CD14-positive monocyte (primary cell): ENCODE results near the gene PPP2R1B. TPM values are rescaled to one million over a fixed set of nuclear protein-coding genes. Genes with fewer than 3 reads are reported as not detected.

Experiments
- DNase-seq, 3 donors: peaks; one replicate each; pipeline ENCODE4 v3.0.0-alpha.2; 2011 to 2022
- H2AFZ ChIP-seq: 2 replicates; pipeline ENCODE4 v1.6.0; 2012; ENCODE audit warnings: mild to moderate bottlenecking, low read depth, low read length, inconsistent platforms; ENCODE audit not compliant: insufficient read depth, poor library complexity, severe bottlenecking
- H3K27ac ChIP-seq, 2 donors: 1 replicate in 1 of 2; 2 replicates in 1 of 2; pipeline ENCODE4 v1.5.1; 2012 to 2013; ENCODE audit warnings: low read length in 2 of 2, control low read depth in 1 of 2, inconsistent platforms in 1 of 2, low read depth in 1 of 2, mild to moderate bottlenecking in 1 of 2
- H3K27me3 ChIP-seq, 2 donors: one replicate each; pipeline versions ENCODE4 v1.6.0 to v1.6.1; 2011 to 2013; ENCODE audit warnings: low read length in 2 of 2; ENCODE audit not compliant: control insufficient read depth in 2 of 2, insufficient read depth in 2 of 2
- H3K36me3 ChIP-seq, 2 donors: replicated peaks in 1 of 2; 1 replicate in 1 of 2; 2 replicates in 1 of 2; pipeline versions ENCODE4 v1.5.1 to v1.6.1; 2012 to 2013; ENCODE audit warnings: low read length in 2 of 2, control low read depth in 1 of 2, inconsistent platforms in 1 of 2, mild to moderate bottlenecking in 1 of 2; ENCODE audit not compliant: insufficient read depth in 2 of 2, control insufficient read depth in 1 of 2
- H3K4me1 ChIP-seq, 2 donors: 1 replicate in 1 of 2; 2 replicates in 1 of 2; pipeline versions ENCODE4 v1.5.1 to v1.6.1; 2012 to 2013; ENCODE audit warnings: low read length in 2 of 2, control low read depth in 1 of 2, inconsistent platforms in 1 of 2, mild to moderate bottlenecking in 1 of 2, moderate library complexity in 1 of 2; ENCODE audit not compliant: insufficient read depth in 2 of 2, control insufficient read depth in 1 of 2
- H3K4me2 ChIP-seq: replicated peaks from 2 replicates; pipeline ENCODE3; 2012; ENCODE audit warnings: low read length, moderate library complexity, mild to moderate bottlenecking; ENCODE audit not compliant: poor library complexity, severe bottlenecking; ENCODE audit errors: extremely low read depth
- H3K4me3 ChIP-seq, 3 experiments: fragments of 200-600 bp in 1 of 3; sonication (generic) in 1 of 3; replicated peaks in 1 of 3; 1 replicate in 2 of 3; 2 replicates in 1 of 3; pipeline ENCODE4 v1.5.1; 2011 to 2013; ENCODE audit warnings: low read length in 3 of 3, mild to moderate bottlenecking in 3 of 3, control low read depth in 2 of 3, low read depth in 2 of 3, inconsistent platforms in 1 of 3, moderate library complexity in 1 of 3
- H3K79me2 ChIP-seq: 2 replicates; pipeline ENCODE4 v1.6.0; 2012; ENCODE audit warnings: mild to moderate bottlenecking, control low read depth, inconsistent platforms, low read length, moderate library complexity; ENCODE audit not compliant: insufficient read depth
- H3K9ac ChIP-seq: 2 replicates; pipeline ENCODE4 v1.6.0; 2017; ENCODE audit warnings: low read length, mild to moderate bottlenecking; ENCODE audit not compliant: insufficient read depth, poor library complexity, severe bottlenecking
- H3K9me3 ChIP-seq, 2 donors: replicated peaks in 1 of 2; 1 replicate in 1 of 2; 2 replicates in 1 of 2; pipeline versions ENCODE4 v1.5.1 to v1.6.1; 2012 to 2013; ENCODE audit warnings: low read length in 2 of 2, control low read depth in 1 of 2; ENCODE audit not compliant: control insufficient read depth in 1 of 2, insufficient read depth in 1 of 2
- H4K20me1 ChIP-seq: 2 replicates; pipeline ENCODE4 v1.6.0; 2012; ENCODE audit warnings: mild to moderate bottlenecking, low read length, control low read depth, moderate library complexity; ENCODE audit not compliant: insufficient read depth
- H3K27ac Mint-ChIP-seq, 7 donors: one replicate each; pipeline ENCODE4 v1.8.0; 2020; ENCODE audit warnings: mild to moderate bottlenecking in 7 of 7, mixed read lengths in 7 of 7, moderate library complexity in 6 of 7, inconsistent platforms in 2 of 7
- H3K27me3 Mint-ChIP-seq, 3 donors: one replicate each; pipeline ENCODE4 v1.8.0; 2021 to 2022; ENCODE audit warnings: low read depth in 3 of 3, mild to moderate bottlenecking in 3 of 3, mixed read lengths in 3 of 3, moderate library complexity in 3 of 3, inconsistent platforms in 1 of 3
- H3K36me3 Mint-ChIP-seq, 2 donors: one replicate each; pipeline ENCODE4 v1.8.0; 2020; ENCODE audit warnings: mixed read lengths in 2 of 2, inconsistent platforms in 1 of 2, mild to moderate bottlenecking in 1 of 2
- H3K4me1 Mint-ChIP-seq: one replicate; pipeline ENCODE4 v1.8.0; 2020; ENCODE audit warnings: mild to moderate bottlenecking, mixed read lengths
- H3K4me3 Mint-ChIP-seq, 2 donors: one replicate each; pipeline ENCODE4 v1.8.0; 2020; ENCODE audit warnings: mild to moderate bottlenecking in 2 of 2, mixed read lengths in 2 of 2, moderate library complexity in 1 of 2
- H3K9me3 Mint-ChIP-seq, 7 donors: one replicate each; pipeline ENCODE4 v1.8.0; 2020 to 2022; ENCODE audit warnings: mixed read lengths in 7 of 7, mild to moderate bottlenecking in 6 of 7, moderate library complexity in 6 of 7, inconsistent platforms in 2 of 7
- CTCF ChIP-seq: fragments of 200-600 bp; IDR thresholded peaks from one replicate; pipeline ENCODE4 v1.8.0; 2022; ENCODE audit warnings: antibody characterized with exemption, mild to moderate bottlenecking
- WGBS: methylation state at CpG from one replicate; pipeline ENCODE4 v1.1.5; 2013; ENCODE audit warnings: missing lambda C conversion rate; ENCODE audit not compliant: insufficient coverage; 5-methylcytosine and 5-hydroxymethylcytosine counted together
- intact Hi-C, 2 donors: fragments of 100-400 bp; cut with micrococcal nuclease; formaldehyde crosslinking; loops; one replicate each; pipeline versions ENCODE4 v1.15.0 to v1.15.1; 2023
- polyA plus RNA-seq, 3 donors: library from polyadenylated mRNA; depleted of rRNA in 1 of 3; unstranded in 2 of 3; stranded (reverse) in 1 of 3; fragments of 300-500 nt in 2 of 3; fragments of >200 nt in 1 of 3; fragmentation: Illumina TruSeq in 2 of 3; gene quantifications; 1 replicate in 2 of 3; 2 replicates in 1 of 3; pipeline ENCODE4 v1.2.3, GENCODE V29; 2012 to 2021

Gene PPP2R1B
- polyA plus RNA-seq, 3 donors: 5.4 to 16.9 (median 11.2) TPM

GRCh38 chr11:111700162-111700561, 66.0 kb downstream of the PPP2R1B start:
- no peak overlapping the region for H3K27ac ChIP-seq
- no peaks in the 10 kb centered on the region for H3K4me1 Mint-ChIP-seq
- no peak overlapping the region for H3K27ac Mint-ChIP-seq
- H3K27me3 Mint-ChIP-seq: peaks cover 0 to 3% (median 0%) of the 10 kb centered on the region in 3 donors
- H3K4me1 ChIP-seq: no peaks in the 10 kb centered on the region
- H3K9ac ChIP-seq: no peak overlapping the region
- no peaks in the 10 kb centered on the region for H4K20me1 ChIP-seq
- DNase-seq: no peak
- no peaks in the 10 kb centered on the region for H3K9me3 Mint-ChIP-seq
- no peak overlapping the region for H3K4me2 ChIP-seq
- H3K4me3 Mint-ChIP-seq: no peak overlapping the region
- no peaks in the 10 kb centered on the region for H3K79me2 ChIP-seq
- no peak for TF ChIP-seq CTCF
- peaks cover 40 to 78% of the 10 kb centered on the region in 2 donors for H3K36me3 ChIP-seq
- H2AFZ ChIP-seq: no peak overlapping the region
- H3K27me3 ChIP-seq: no peaks in the 10 kb centered on the region
- no peaks in the 10 kb centered on the region for H3K9me3 ChIP-seq
- H3K4me3 ChIP-seq: no peak overlapping the region
- intact Hi-C loops: no loop called here
- 100% methylated on average over 1 of the region's 1 CpG for WGBS
- peaks cover 41 to 49% of the 10 kb centered on the region in 2 donors for H3K36me3 Mint-ChIP-seq

- Histone ChIP-seq H3K79me2 (no peaks in the 10 kb centered on the region), H2AFZ (no peak overlapping the region), H3K4me3 (no peak overlapping the region), H3K9ac (no peak overlapping the region), H3K4me2 (no peak overlapping the region), H3K27ac (no peak overlapping the region), H3K27me3 (no peaks in the 10 kb centered on the region), H3K36me3 (peaks cover 35 to 76% of the 10 kb centered on the region in 2 donors), H3K4me1 (no peaks in the 10 kb centered on the region), H3K9me3 (no peaks in the 10 kb centered on the region), H4K20me1 (no peaks in the 10 kb centered on the region)
- Mint-ChIP-seq H3K36me3 (peaks cover 38 to 49% of the 10 kb centered on the region in 2 donors), H3K27me3 (peaks cover 0 to 3% (median 0%) of the 10 kb centered on the region in 3 donors), H3K4me1 (peaks cover 4% of the 10 kb centered on the region), H3K4me3 (no peak overlapping the region), H3K9me3 (no peaks in the 10 kb centered on the region), H3K27ac (peak overlapping the region in 1 of 7 donors; percentile 62)
- DNase-seq: no peak
- no CpG with 5 or more reads among the region's 1 CpG for WGBS
- no peak for TF ChIP-seq CTCF
- intact Hi-C loops: no loop called here
Measured at GRCh38 chr11:111699579-111700156, 66.5 kb downstream of the PPP2R1B start.
